HUDEP-2 (cell line): ENCODE results near the gene MAN2C1.
"Not testable (repeated sequence)": the region's sequence is repeated elsewhere in the genome, so short reads cannot be mapped to it uniquely, and the experiment has no call there.

Experiments used
- DNase-seq, 76 experiments: peaks; one replicate each; lab custom pipeline; 2025; ENCODE audit not compliant: unreplicated experiment in 76 of 76; lab: John Stamatoyannopoulos, UW

MAN2C1 gene

GRCh38 chr15:75361361-75361988 is 6.9 kb downstream of the MAN2C1 start:
- no peak for DNase-seq

- DNase-seq = no peak
Observed at GRCh38 chr15:75360856-75361255, 7.6 kb downstream of the MAN2C1 start.

- DNase-seq = peak in 7 of 76 experiments; percentile 8 to 20 (median 18)
Observed at GRCh38 chr15:75360391-75360790, 8.0 kb downstream of the MAN2C1 start.

- DNase-seq = no peak
Observed at GRCh38 chr15:75359537-75360250, 8.7 kb downstream of the MAN2C1 start.

- no peak for DNase-seq
Observed at GRCh38 chr15:75358771-75359536, 9.5 kb downstream of the MAN2C1 start.

GRCh38 chr15:75357976-75358673 is 10.3 kb downstream of the MAN2C1 start:
- DNase-seq = no peak

- no peak for DNase-seq
Observed at GRCh38 chr15:75356517-75356916, 11.9 kb downstream of the MAN2C1 start.

- DNase-seq = no peak
Observed at GRCh38 chr15:75356006-75356405, 12.4 kb downstream of the MAN2C1 start.

GRCh38 chr15:75355369-75355768 is 13.0 kb downstream of the MAN2C1 start:
- no peak for DNase-seq

GRCh38 chr15:75354454-75354853 is 14.0 kb downstream of the MAN2C1 start:
- DNase-seq = no peak

- no peak for DNase-seq
Observed at GRCh38 chr15:75353604-75354003, 14.8 kb downstream of the MAN2C1 start.

GRCh38 chr15:75352186-75353080 is 16.0 kb downstream of the MAN2C1 start:
- no peak for DNase-seq

- DNase-seq = no peak
Observed at GRCh38 chr15:75350601-75351361, 17.6 kb downstream of the MAN2C1 start.

GRCh38 chr15:75349851-75350588 is 18.4 kb downstream of the MAN2C1 start:
- DNase-seq = no peak

- DNase-seq = not testable (repeated sequence)
Observed at GRCh38 chr15:75349351-75349669, 19.1 kb downstream of the MAN2C1 start.

GRCh38 chr15:75348562-75349350 is 19.7 kb downstream of the MAN2C1 start:
- no peak for DNase-seq

- DNase-seq = peak in 1 of 76 experiments; percentile 23
Observed at GRCh38 chr15:75348034-75348561, 20.3 kb downstream of the MAN2C1 start.
